CD4-positive, alpha-beta T cell treated with Interleukin-10 for 1 hour (primary cell): Measurements from ENCODE around the gene NPHP3.
A peak's percentile ranks its signal among the peaks of the same experiment; 100 is the strongest.

Experiments used
- DNase-seq: peaks from one replicate; pipeline ENCODE4 v3.0.0-alpha.2; 2020

Gene NPHP3

GRCh38 chr3:132695422-132695821, 26.8 kb downstream of the NPHP3 start:
- DNase-seq = no peak

- DNase-seq = no peak
Observed at GRCh38 chr3:132694991-132695390, 27.2 kb downstream of the NPHP3 start.

GRCh38 chr3:132690040-132690439, 32.2 kb downstream of the NPHP3 start:
- DNase-seq = no peak

- DNase-seq = no peak
Observed at GRCh38 chr3:132682201-132682600, 40.0 kb downstream of the NPHP3 start.

GRCh38 chr3:132681421-132681820, 40.8 kb downstream of the NPHP3 start:
- DNase-seq = no peak

GRCh38 chr3:132679911-132680310, 42.3 kb downstream of the NPHP3 start:
- no peak for DNase-seq

GRCh38 chr3:132675408-132675807, 46.8 kb downstream of the NPHP3 start:
- no peak for DNase-seq

- DNase-seq = no peak
Observed at GRCh38 chr3:132669256-132669777, 52.9 kb downstream of the NPHP3 start.

- DNase-seq = no peak
Observed at GRCh38 chr3:132665230-132665745, 56.9 kb downstream of the NPHP3 start.

- DNase-seq = no peak
Observed at GRCh38 chr3:132662212-132662611, 60.0 kb downstream of the NPHP3 start.

GRCh38 chr3:132661101-132661500, 61.1 kb downstream of the NPHP3 start:
- DNase-seq = no peak

- DNase-seq = no peak
Observed at GRCh38 chr3:132660811-132661070, 61.5 kb downstream of the NPHP3 start.

GRCh38 chr3:132660052-132660810, 62.0 kb downstream of the NPHP3 start, which contains the start of gene UBA5:
Gene UBA5 (plus strand): TSS chr3:132660329. CDS start chr3:132660538, 209 bp downstream.
- peak; percentile 75 for DNase-seq

GRCh38 chr3:132659365-132660051, 62.7 kb downstream of the NPHP3 start, which contains the start of gene ACAD11:
Gene ACAD11 (minus strand): TSS chr3:132659809. CDS start chr3:132659751, 58 bp downstream.
- DNase-seq = peak; percentile 37

- DNase-seq = no peak
Observed at GRCh38 chr3:132659000-132659364, 63.2 kb downstream of the NPHP3 start.

- no peak for DNase-seq
Observed at GRCh38 chr3:132657869-132658747, 64.1 kb downstream of the NPHP3 start.

- DNase-seq = no peak
Observed at GRCh38 chr3:132655471-132655870, 66.7 kb downstream of the NPHP3 start.

- DNase-seq = no peak
Observed at GRCh38 chr3:132654721-132655120, 67.5 kb downstream of the NPHP3 start.

- no peak for DNase-seq
Observed at GRCh38 chr3:132654190-132654589, 68.0 kb downstream of the NPHP3 start.

GRCh38 chr3:132652640-132653270, 69.5 kb downstream of the NPHP3 start:
- no peak for DNase-seq

- DNase-seq = no peak
Observed at GRCh38 chr3:132650153-132650552, 72.1 kb downstream of the NPHP3 start.

- no peak for DNase-seq
Observed at GRCh38 chr3:132645058-132645457, 77.2 kb downstream of the NPHP3 start.

- no peak for DNase-seq
Observed at GRCh38 chr3:132643366-132643765, 78.8 kb downstream of the NPHP3 start.
